Neural cell (in vitro differentiated cells): ENCODE data around the gene NFYC. TPM values are rescaled to one million over a fixed set of nuclear protein-coding genes. Genes with fewer than 3 reads are reported as not detected.
A peak's percentile ranks its signal among the peaks of the same experiment; 100 is the strongest.

Experiments used
- H2AFZ ChIP-seq: fragments of 200-600, 300-800 bp; sonication (generic), shearing (Covaris generic); 2 replicates; pipeline ENCODE4 v1.6.0; 2014; ENCODE audit warnings: low read depth, mild to moderate bottlenecking, antibody characterized with exemption, low read length, moderate library complexity
- H3F3A ChIP-seq: fragments of 200-600 bp; shearing (Covaris generic); 2 replicates; pipeline ENCODE4 v1.6.1; 2016; ENCODE audit warnings: mild to moderate bottlenecking, moderate library complexity, mixed read lengths, antibody characterized with exemption, low read length; ENCODE audit not compliant: insufficient read depth, poor library complexity, severe bottlenecking
- H3K27ac ChIP-seq: fragments of 200-600, 300-800 bp; sonication (generic), shearing (Covaris generic); 2 replicates; pipeline ENCODE4 v1.5.1; 2014; ENCODE audit warnings: mild to moderate bottlenecking, low read length, moderate library complexity
- H3K27me3 ChIP-seq: fragments of 300-800, 200-600 bp; sonication (generic), shearing (Covaris generic); 2 replicates; pipeline ENCODE4 v1.6.0; 2014; ENCODE audit warnings: mild to moderate bottlenecking, low read depth, low read length, moderate library complexity; ENCODE audit not compliant: insufficient read depth
- H3K36me3 ChIP-seq: fragments of 300-800, 200-600 bp; sonication (generic), shearing (Covaris generic); 2 replicates; pipeline ENCODE4 v1.5.1; 2014; ENCODE audit warnings: mild to moderate bottlenecking, antibody characterized with exemption, low read length, moderate library complexity; ENCODE audit not compliant: insufficient read depth
- H3K4me2 ChIP-seq: fragments of 300-800, 200-600 bp; sonication (generic), shearing (Covaris generic); 2 replicates; pipeline ENCODE4 v1.6.0; 2014; ENCODE audit warnings: mild to moderate bottlenecking, low read length
- H3K4me3 ChIP-seq: fragments of 300-800, 200-600 bp; sonication (generic), shearing (Covaris generic); 2 replicates; pipeline ENCODE4 v1.5.1; 2014; ENCODE audit warnings: mild to moderate bottlenecking, low read length, moderate library complexity
- H3K79me2 ChIP-seq: fragments of 200-600 bp; shearing (Covaris generic); replicated peaks from 2 replicates; pipeline ENCODE4 v1.6.0; 2014; ENCODE audit warnings: mild to moderate bottlenecking, low read length, moderate library complexity; ENCODE audit not compliant: insufficient read depth
- H3K9ac ChIP-seq: fragments of 300-800, 200-600 bp; sonication (generic), shearing (Covaris generic); 2 replicates; pipeline ENCODE4 v1.6.1; 2016; ENCODE audit warnings: mild to moderate bottlenecking, low read length, mixed read lengths
- H3K9me2 ChIP-seq: fragments of 200-600 bp; shearing (Covaris generic); 2 replicates; pipeline ENCODE4 v1.6.1; 2016; ENCODE audit warnings: mild to moderate bottlenecking, low read length, mixed read lengths; ENCODE audit not compliant: insufficient read depth
- H3K9me3 ChIP-seq: fragments of 200-600, 300-800 bp; sonication (generic), shearing (Covaris generic); 2 replicates; pipeline ENCODE4 v1.6.1; 2016; ENCODE audit warnings: mild to moderate bottlenecking, mixed run types, low read length, moderate library complexity, mixed read lengths
- H4K20me1 ChIP-seq: fragments of 200-600 bp; shearing (Covaris generic); 2 replicates; pipeline ENCODE4 v1.6.1; 2016; ENCODE audit warnings: mild to moderate bottlenecking, mixed run types; ENCODE audit not compliant: insufficient read depth
- EP300 ChIP-seq: fragments of 450-650 bp; conservative IDR thresholded peaks from 2 replicates; pipeline ENCODE4 v1.6.1; 2014; ENCODE audit warnings: antibody characterized with exemption, mild to moderate bottlenecking, moderate library complexity; ENCODE audit not compliant: poor library complexity, severe bottlenecking
- EZH2 ChIP-seq: fragments of 200-600, 300-800 bp; shearing (Covaris generic), sonication (generic); IDR thresholded peaks from 2 replicates; pipeline ENCODE4 v1.6.1; 2014; ENCODE audit warnings: antibody characterized with exemption, low read length, borderline replicate concordance, mild to moderate bottlenecking; ENCODE audit not compliant: insufficient read depth, poor library complexity, severe bottlenecking
- MXI1 ChIP-seq: fragments of 450-650 bp; conservative IDR thresholded peaks from 2 replicates; pipeline ENCODE4 v1.6.1; 2014; ENCODE audit warnings: antibody characterized with exemption, mild to moderate bottlenecking; ENCODE audit not compliant: poor library complexity, severe bottlenecking
- POLR2AphosphoS5 ChIP-seq: IDR thresholded peaks from 2 replicates; pipeline ENCODE4 v1.6.1; 2012
- RAD21 ChIP-seq: fragments of 450-650 bp; conservative IDR thresholded peaks from 2 replicates; pipeline ENCODE4 v1.6.1; 2014; ENCODE audit warnings: antibody characterized with exemption, mild to moderate bottlenecking, moderate library complexity
- SMC3 ChIP-seq: fragments of 450-650 bp; conservative IDR thresholded peaks from 2 replicates; pipeline ENCODE4 v1.6.1; 2014; ENCODE audit warnings: antibody characterized with exemption, mild to moderate bottlenecking, moderate library complexity; ENCODE audit not compliant: poor library complexity
- TAF1 ChIP-seq: IDR thresholded peaks from 2 replicates; pipeline ENCODE4 v1.6.1; 2012; ENCODE audit warnings: low read depth
- polyA plus RNA-seq: library from polyadenylated mRNA; depleted of rRNA; stranded (reverse); fragments of >200 nt; gene quantifications from 2 replicates; pipeline ENCODE4 v1.2.3, GENCODE V29; 2014
- TF ChIP-seq, protein P1 (sequence below): fragments of 450-650 bp; IDR thresholded peaks from 2 replicates; pipeline ENCODE4 v1.5.1; 2014; ENCODE audit warnings: antibody characterized with exemption, mild to moderate bottlenecking, moderate library complexity; ENCODE audit not compliant: poor library complexity, severe bottlenecking
- TF ChIP-seq, protein P2 (sequence below): IDR thresholded peaks from 2 replicates; pipeline ENCODE4 v1.6.1; 2012; ENCODE audit warnings: borderline replicate concordance

Gene NFYC
- polyA plus RNA-seq, 1 donor from 2014 or later = 66.0 TPM

DNA sequence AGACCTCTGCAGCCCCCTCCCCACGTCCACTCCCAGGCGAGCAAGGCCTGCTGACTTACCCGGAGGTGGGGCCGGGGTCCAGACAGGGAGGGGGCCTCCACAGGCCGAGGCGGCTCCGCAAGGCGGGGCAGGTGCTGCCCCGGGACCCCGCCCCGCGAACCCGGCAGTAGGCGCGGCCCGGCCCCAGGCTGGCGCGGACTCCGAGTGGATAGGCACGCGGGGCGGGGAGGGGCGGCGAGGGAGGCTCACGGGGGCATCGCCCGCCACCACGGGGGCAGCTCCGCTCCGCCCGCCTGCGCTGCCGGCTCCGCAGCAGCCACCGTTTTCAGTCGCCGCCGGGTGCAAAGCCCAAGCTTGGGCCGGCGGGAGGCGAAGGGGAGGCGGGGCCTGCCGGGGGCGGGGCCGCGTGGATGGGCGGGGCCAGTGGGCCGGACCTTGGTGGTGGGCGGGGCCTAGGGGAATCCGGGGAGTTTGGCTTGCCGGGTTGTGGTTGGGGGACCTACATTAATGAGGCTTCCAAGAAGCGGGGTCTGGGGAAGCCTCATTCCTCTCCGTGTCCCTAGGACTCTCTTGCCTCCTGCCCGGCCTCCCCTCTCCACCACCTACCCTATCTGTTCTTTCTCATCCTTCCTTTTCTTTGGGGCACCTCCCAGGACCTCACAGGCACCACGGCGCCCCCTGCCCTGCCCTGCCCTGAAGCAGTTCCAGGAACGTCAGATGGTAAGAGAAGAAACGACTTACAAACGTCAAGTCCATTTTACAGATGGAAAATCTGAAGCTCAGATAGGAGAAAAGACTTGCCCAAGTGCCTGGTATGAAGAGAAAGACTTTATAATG is 26.0 kb upstream of the NFYC start, which contains the start of gene RIMS3:
Gene RIMS3, minus strand, starts transcription at position 348 of the 837 bp plus-strand sequence. CDS start 23,757 bp downstream, outside the sequence.
- Histone ChIP-seq H3K79me2 (no peaks in the 10 kb centered on the region), H3F3A (no peaks in the 10 kb centered on the region), H4K20me1 (no peaks in the 10 kb centered on the region), H3K4me2 (peak within 1 kb of the TSS; percentile 44), H3K4me3 (peak within 1 kb of the TSS; percentile 71), H3K27me3 (no peaks in the 10 kb centered on the region), H3K9me3 (no peaks in the 10 kb centered on the region), H3K9me2 (no peaks in the 10 kb centered on the region), H3K9ac (peak within 1 kb of the TSS; percentile 65), H3K36me3 (no peaks in the 10 kb centered on the region), H2AFZ (peak within 1 kb of the TSS; percentile 56), H3K27ac (no peak within 1 kb of the TSS)
- TF ChIP-seq, protein P1, sequence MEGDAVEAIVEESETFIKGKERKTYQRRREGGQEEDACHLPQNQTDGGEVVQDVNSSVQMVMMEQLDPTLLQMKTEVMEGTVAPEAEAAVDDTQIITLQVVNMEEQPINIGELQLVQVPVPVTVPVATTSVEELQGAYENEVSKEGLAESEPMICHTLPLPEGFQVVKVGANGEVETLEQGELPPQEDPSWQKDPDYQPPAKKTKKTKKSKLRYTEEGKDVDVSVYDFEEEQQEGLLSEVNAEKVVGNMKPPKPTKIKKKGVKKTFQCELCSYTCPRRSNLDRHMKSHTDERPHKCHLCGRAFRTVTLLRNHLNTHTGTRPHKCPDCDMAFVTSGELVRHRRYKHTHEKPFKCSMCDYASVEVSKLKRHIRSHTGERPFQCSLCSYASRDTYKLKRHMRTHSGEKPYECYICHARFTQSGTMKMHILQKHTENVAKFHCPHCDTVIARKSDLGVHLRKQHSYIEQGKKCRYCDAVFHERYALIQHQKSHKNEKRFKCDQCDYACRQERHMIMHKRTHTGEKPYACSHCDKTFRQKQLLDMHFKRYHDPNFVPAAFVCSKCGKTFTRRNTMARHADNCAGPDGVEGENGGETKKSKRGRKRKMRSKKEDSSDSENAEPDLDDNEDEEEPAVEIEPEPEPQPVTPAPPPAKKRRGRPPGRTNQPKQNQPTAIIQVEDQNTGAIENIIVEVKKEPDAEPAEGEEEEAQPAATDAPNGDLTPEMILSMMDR = peak; percentile 48
- TF ChIP-seq RAD21 = peak; percentile 12
- no peak for TF ChIP-seq MXI1
- TF ChIP-seq EZH2 = no peak
- peak; percentile 21 for TF ChIP-seq SMC3
- no peak for TF ChIP-seq TAF1
- no peak for TF ChIP-seq EP300
- TF ChIP-seq POLR2AphosphoS5 = no peak
- TF ChIP-seq, protein P2, sequence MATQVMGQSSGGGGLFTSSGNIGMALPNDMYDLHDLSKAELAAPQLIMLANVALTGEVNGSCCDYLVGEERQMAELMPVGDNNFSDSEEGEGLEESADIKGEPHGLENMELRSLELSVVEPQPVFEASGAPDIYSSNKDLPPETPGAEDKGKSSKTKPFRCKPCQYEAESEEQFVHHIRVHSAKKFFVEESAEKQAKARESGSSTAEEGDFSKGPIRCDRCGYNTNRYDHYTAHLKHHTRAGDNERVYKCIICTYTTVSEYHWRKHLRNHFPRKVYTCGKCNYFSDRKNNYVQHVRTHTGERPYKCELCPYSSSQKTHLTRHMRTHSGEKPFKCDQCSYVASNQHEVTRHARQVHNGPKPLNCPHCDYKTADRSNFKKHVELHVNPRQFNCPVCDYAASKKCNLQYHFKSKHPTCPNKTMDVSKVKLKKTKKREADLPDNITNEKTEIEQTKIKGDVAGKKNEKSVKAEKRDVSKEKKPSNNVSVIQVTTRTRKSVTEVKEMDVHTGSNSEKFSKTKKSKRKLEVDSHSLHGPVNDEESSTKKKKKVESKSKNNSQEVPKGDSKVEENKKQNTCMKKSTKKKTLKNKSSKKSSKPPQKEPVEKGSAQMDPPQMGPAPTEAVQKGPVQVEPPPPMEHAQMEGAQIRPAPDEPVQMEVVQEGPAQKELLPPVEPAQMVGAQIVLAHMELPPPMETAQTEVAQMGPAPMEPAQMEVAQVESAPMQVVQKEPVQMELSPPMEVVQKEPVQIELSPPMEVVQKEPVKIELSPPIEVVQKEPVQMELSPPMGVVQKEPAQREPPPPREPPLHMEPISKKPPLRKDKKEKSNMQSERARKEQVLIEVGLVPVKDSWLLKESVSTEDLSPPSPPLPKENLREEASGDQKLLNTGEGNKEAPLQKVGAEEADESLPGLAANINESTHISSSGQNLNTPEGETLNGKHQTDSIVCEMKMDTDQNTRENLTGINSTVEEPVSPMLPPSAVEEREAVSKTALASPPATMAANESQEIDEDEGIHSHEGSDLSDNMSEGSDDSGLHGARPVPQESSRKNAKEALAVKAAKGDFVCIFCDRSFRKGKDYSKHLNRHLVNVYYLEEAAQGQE = no peak

DNA sequence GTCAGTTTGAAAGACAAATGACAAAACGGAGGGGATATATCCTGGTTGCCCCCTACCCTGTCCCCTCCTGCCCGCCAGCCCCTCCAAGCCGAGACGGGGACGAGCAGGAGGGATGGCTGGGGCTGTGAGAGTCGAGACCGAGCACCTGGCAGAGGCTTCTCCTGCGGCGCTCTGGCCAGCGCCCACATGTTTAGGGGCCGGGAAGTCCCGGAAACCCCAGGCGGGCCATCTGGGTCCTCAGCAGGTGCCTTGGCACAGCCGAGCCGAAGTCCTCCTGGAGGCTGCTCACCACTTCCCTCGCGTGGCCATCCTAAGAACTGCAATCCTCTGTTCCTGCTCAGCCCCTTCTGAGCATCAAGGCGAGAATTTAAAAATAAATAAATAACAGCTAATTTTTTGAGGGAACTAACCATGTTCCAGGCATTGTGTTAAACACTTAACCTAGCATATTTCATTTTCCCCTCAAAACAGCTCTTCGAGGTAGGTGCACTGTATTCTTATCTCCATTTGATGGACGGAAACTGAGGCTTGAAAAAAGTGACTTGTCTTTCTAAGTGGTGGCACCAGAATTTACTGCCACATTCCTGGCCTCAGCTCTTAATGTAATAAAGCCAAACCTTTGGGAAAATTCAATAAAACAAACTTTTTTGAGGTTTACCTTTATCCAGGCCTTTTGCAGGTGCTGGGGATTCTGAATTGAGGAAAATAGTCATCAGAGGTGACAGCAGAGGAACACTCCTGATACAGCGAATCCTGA is 22.6 kb upstream of the NFYC start:
- Histone ChIP-seq H3K27me3 (no peaks in the 10 kb centered on the region), H2AFZ (no peak overlapping the region), H3K4me2 (no peak overlapping the region), H3K9me3 (no peaks in the 10 kb centered on the region), H3K4me3 (peak overlapping the region; percentile 39), H3F3A (no peaks in the 10 kb centered on the region), H3K27ac (no peak overlapping the region), H3K36me3 (no peaks in the 10 kb centered on the region), H4K20me1 (no peaks in the 10 kb centered on the region), H3K79me2 (no peaks in the 10 kb centered on the region), H3K9ac (no peak overlapping the region), H3K9me2 (no peaks in the 10 kb centered on the region)
- TF ChIP-seq, protein P2 = no peak
- TF ChIP-seq EZH2 = no peak
- peak; percentile 61 for TF ChIP-seq RAD21
- TF ChIP-seq SMC3 = peak; percentile 77
- TF ChIP-seq, protein P1 = peak; percentile 78
